Adipocyte (in vitro differentiated cells): ENCODE measurements around the gene CDH16.

ENCODE experiments used
- DNase-seq: peaks from one replicate; pipeline ENCODE4 v3.0.0-alpha.2; 2015; ENCODE audit warnings: low read depth
- H3K27me3 ChIP-seq: replicated peaks from 2 replicates; pipeline ENCODE4 v1.7.0; 2013; ENCODE audit warnings: mild to moderate bottlenecking, low read length, moderate library complexity; ENCODE audit not compliant: control insufficient read depth, insufficient read depth
- H3K36me3 ChIP-seq: 2 replicates; pipeline ENCODE4 v1.7.0; 2013; ENCODE audit warnings: low read length, mild to moderate bottlenecking, moderate library complexity; ENCODE audit not compliant: control insufficient read depth, insufficient read depth, severe bottlenecking
- H3K4me1 ChIP-seq: 2 replicates; pipeline ENCODE4 v1.7.0; 2013; ENCODE audit warnings: mild to moderate bottlenecking, low read length, moderate library complexity; ENCODE audit not compliant: control insufficient read depth, insufficient read depth
- H3K4me3 ChIP-seq: 2 replicates; pipeline ENCODE4 v1.7.0; 2013; ENCODE audit warnings: mild to moderate bottlenecking, low read length, moderate library complexity
- H3K9ac ChIP-seq: 2 replicates; pipeline ENCODE4 v1.7.0; 2013; ENCODE audit warnings: mild to moderate bottlenecking, low read length, moderate library complexity
- H3K9me3 ChIP-seq: 2 replicates; pipeline ENCODE4 v1.7.0; 2013; ENCODE audit warnings: mild to moderate bottlenecking, low read length, moderate library complexity; ENCODE audit not compliant: control insufficient read depth

The CDH16 gene

DNA sequence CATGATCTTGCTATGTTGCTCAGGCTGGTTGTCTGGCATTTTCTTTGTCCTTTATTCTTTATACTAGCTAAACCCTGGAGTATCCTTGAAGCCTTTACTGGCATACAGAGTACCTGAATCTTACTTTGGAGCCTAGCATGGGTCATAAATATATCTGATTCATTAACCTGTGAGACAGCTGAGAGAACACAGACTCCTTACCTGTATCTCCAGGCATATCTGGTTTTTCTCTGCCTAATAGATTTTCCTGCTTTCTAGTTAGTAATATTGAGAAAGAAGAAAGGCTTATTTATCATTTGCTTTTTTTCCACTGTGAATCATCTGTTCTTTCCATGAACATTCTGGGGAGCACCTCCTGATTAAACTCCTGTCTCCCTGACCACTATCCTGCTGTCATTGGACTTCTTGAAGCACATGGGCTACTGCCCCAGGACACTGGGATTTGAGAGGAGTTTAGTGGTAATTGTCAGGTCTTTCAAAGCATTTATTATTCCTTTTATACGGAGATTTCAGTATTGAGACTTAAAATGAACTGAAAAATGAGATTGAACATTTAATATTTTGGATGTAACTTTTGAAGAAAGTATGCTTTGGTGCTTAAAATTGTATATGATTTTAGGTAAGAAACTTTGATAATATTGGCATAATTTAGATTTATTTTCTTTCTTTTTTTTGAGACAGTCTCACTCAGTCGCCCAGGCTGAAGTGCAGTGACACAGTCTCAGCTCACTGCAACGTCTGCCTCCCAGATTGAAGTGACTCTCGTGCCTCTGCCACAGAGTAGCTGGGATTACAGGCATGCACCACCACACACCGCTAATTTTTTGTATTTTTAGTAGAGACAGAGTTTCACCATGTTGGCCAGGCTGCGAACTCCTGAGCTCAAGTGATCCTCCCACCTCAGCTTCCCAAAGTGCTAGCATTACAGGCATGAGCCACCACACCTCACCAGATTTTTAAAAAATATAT is 29.8 kb downstream of the CDH16 start:
- H3K9me3 ChIP-seq = no peaks in the 10 kb centered on the region
- no peaks in the 10 kb centered on the region for H3K27me3 ChIP-seq
- DNase-seq = no peak
- peaks cover 16% of the 10 kb centered on the region for H3K4me1 ChIP-seq
- no peak overlapping the region for H3K4me3 ChIP-seq
- peaks cover 52% of the 10 kb centered on the region for H3K36me3 ChIP-seq
- H3K9ac ChIP-seq = no peak overlapping the region

DNA sequence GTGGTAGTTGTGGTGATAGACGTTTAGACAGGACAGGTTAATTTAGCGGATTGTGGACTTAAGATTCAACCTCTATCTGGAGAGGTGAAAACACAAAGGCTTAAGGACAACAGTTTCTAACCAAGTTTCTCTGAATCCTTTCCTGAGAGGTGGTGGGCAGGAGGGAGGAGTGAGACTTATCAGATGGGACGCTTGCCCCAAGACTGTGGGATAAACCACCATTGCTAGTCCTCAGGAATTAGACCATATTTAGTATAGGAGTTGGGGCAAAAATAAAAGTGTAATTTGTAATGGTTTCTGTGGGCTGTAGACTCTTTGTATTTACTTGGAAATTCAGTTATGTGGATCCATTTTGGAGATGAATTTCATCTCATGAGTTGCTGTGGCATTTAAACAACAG is 31.8 kb downstream of the CDH16 start:
- peak; percentile 39 for DNase-seq
- no peak overlapping the region for H3K9ac ChIP-seq
- H3K36me3 ChIP-seq = peaks cover 52% of the 10 kb centered on the region
- H3K9me3 ChIP-seq = no peaks in the 10 kb centered on the region
- peaks cover 22% of the 10 kb centered on the region for H3K4me1 ChIP-seq
- no peaks in the 10 kb centered on the region for H3K27me3 ChIP-seq
- H3K4me3 ChIP-seq = no peak overlapping the region

DNA sequence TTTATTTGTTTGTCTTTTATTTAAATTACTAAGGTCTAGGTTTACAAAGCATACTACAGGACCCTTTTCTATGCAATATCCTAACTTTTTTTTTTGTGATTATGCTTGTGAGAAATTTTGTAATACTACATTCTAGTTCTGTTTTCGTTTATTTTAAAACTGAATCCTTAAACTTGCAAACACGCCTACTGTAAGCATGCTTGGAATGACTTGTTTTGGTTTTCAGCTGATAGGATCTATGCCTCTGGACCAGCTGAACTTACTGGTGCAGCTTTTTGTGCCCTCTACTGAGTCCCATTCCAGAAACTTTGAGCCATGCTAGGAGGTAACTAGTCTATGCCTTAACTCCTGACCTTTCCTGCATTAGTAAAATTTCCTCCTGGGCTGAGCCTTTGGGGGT is 32.4 kb downstream of the CDH16 start:
- Histone ChIP-seq H3K9ac (no peak overlapping the region), H3K4me3 (no peak overlapping the region), H3K27me3 (no peaks in the 10 kb centered on the region), H3K9me3 (no peaks in the 10 kb centered on the region), H3K36me3 (peaks cover 49% of the 10 kb centered on the region), H3K4me1 (peaks cover 28% of the 10 kb centered on the region)
- DNase-seq = peak; percentile 85

DNA sequence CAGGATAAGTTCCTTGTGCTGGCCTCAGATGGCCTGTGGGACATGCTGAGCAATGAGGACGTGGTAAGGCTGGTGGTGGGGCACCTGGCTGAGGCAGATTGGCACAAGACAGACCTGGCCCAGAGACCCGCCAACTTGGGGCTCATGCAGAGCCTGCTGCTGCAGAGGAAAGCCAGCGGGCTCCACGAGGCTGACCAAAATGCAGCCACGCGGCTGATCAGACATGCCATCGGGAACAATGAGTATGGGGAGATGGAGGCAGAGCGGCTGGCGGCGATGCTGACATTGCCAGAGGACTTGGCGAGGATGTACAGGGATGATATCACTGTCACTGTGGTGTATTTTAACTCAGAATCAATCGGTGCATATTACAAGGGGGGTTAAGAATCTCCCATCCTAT is 33.2 kb downstream of the CDH16 start:
- no peaks in the 10 kb centered on the region for H3K27me3 ChIP-seq
- H3K36me3 ChIP-seq = peaks cover 42% of the 10 kb centered on the region
- no peak overlapping the region for H3K4me3 ChIP-seq
- DNase-seq = no peak
- no peaks in the 10 kb centered on the region for H3K9me3 ChIP-seq
- peaks cover 29% of the 10 kb centered on the region for H3K4me1 ChIP-seq
- no peak overlapping the region for H3K9ac ChIP-seq

DNA sequence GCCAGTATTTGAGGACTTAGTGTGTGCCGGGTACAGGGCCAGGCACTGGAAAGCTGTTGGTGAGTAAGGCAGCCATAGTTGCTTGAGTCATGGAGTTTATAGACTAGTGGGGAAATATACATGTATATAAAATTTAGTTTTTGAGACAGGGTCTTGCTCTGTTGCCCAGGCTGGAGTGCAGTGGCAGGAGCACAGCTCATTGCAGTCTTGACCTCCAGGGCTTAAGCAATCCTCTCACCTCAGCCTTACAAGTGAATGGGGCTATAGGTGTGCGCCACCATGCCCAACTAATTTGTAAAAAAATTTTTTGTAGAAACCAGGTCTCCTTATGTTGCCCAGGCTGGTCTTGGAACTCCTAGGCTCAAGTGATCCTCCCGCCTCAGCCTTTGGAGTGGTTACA is 36.0 kb downstream of the CDH16 start:
- no peaks in the 10 kb centered on the region for H3K27me3 ChIP-seq
- H3K36me3 ChIP-seq = peaks cover 34% of the 10 kb centered on the region
- no peaks in the 10 kb centered on the region for H3K9me3 ChIP-seq
- DNase-seq = no peak
- H3K9ac ChIP-seq = no peak overlapping the region
- H3K4me3 ChIP-seq = no peak overlapping the region
- H3K4me1 ChIP-seq = peaks cover 41% of the 10 kb centered on the region

DNA sequence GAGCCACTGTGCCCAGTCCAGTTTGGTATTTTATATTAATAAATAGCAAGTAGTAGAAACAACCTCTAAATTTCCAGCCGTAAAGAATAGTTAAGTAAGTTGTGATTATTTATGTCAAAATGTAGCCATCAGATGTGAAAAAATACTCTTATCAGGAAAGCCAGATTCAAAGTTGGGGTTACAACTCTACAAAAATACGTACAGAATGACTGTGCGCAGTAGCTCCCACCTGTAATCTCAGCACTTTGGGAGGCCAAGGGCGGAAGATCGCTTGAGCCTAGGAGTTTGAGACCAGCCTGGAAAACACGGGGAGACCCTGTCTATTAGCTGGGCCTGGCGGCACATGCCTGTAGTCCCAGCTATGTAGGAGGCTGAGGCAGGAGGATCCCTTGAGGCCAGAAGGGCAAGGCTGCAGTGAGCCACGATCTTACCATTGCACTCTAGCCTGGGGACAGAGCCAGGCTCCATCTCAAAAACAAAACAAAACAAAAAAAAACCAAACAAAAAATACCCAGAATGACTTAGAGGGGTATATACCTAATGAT is 36.6 kb downstream of the CDH16 start:
- no peak for DNase-seq
- H3K27me3 ChIP-seq = no peaks in the 10 kb centered on the region
- peak overlapping the region; percentile 97 for H3K9ac ChIP-seq
- H3K36me3 ChIP-seq = peaks cover 31% of the 10 kb centered on the region
- H3K4me1 ChIP-seq = peaks cover 41% of the 10 kb centered on the region
- peak overlapping the region; percentile 97 for H3K4me3 ChIP-seq
- H3K9me3 ChIP-seq = no peaks in the 10 kb centered on the region

- H3K27me3 ChIP-seq = no peaks in the 10 kb centered on the region
- H3K36me3 ChIP-seq = peaks cover 26% of the 10 kb centered on the region
- peak overlapping the region; percentile 97 for H3K9ac ChIP-seq
- peaks cover 38% of the 10 kb centered on the region for H3K4me1 ChIP-seq
- DNase-seq = no peak
- H3K4me3 ChIP-seq = peak overlapping the region; percentile 97
- H3K9me3 ChIP-seq = no peaks in the 10 kb centered on the region
Observed at GRCh38 chr16:66881560-66881959, 37.1 kb downstream of the CDH16 start.

- H3K9me3 ChIP-seq = no peaks in the 10 kb centered on the region
- peak overlapping the region; percentile 97 for H3K4me3 ChIP-seq
- H3K4me1 ChIP-seq = peaks cover 32% of the 10 kb centered on the region
- H3K27me3 ChIP-seq = no peaks in the 10 kb centered on the region
- peak; percentile 51 for DNase-seq
- peak overlapping the region; percentile 97 for H3K9ac ChIP-seq
- peaks cover 21% of the 10 kb centered on the region for H3K36me3 ChIP-seq
Observed at GRCh38 chr16:66881014-66881417, 37.7 kb downstream of the CDH16 start.

GRCh38 chr16:66880288-66881013 is 38.2 kb downstream of the CDH16 start, which contains the start of gene PDP2:
TSS of gene PDP2 (plus strand) at chr16:66880515. CDS start at chr16:66884285, 3,770 bp downstream.
- Histone ChIP-seq H3K4me3 (peak within 1 kb of the TSS; percentile 97), H3K9me3 (no peaks in the 10 kb centered on the region), H3K4me1 (peaks cover 27% of the 10 kb centered on the region), H3K9ac (peak within 1 kb of the TSS; percentile 97), H3K27me3 (no peaks in the 10 kb centered on the region), H3K36me3 (peaks cover 15% of the 10 kb centered on the region)
- DNase-seq = peak; percentile 98

GRCh38 chr16:66878067-66878466 is 40.6 kb downstream of the CDH16 start:
- Histone ChIP-seq H3K27me3 (no peaks in the 10 kb centered on the region), H3K4me3 (no peak overlapping the region), H3K9me3 (no peaks in the 10 kb centered on the region), H3K9ac (no peak overlapping the region), H3K36me3 (no peaks in the 10 kb centered on the region), H3K4me1 (peaks cover 38% of the 10 kb centered on the region)
- no peak for DNase-seq
